Vagina (tissue), 2 donors: ENCODE results near the gene C2CD2.
"Not testable (repeated sequence)": the region's sequence is repeated elsewhere in the genome, so short reads cannot be mapped to it uniquely, and the experiment has no call there.

Experiments used
- POLR2A ChIP-seq, 2 donors: fragments of 450-650 bp; IDR thresholded peaks; one replicate each; pipeline ENCODE4 v1.6.1; 2017; ENCODE audit warnings: antibody characterized with exemption in 2 of 2, mild to moderate bottlenecking in 2 of 2, moderate library complexity in 2 of 2
- TF ChIP-seq, protein P1 (sequence below), 3 experiments: fragments of 450-650 bp in 2 of 3; fragments of 200-600 bp in 1 of 3; sonication (generic) in 1 of 3; IDR thresholded peaks; one replicate each; pipeline ENCODE4 v1.5.1; 2017 to 2019; ENCODE audit warnings: antibody characterized with exemption in 3 of 3, mild to moderate bottlenecking in 2 of 3, moderate library complexity in 2 of 3

DNA sequence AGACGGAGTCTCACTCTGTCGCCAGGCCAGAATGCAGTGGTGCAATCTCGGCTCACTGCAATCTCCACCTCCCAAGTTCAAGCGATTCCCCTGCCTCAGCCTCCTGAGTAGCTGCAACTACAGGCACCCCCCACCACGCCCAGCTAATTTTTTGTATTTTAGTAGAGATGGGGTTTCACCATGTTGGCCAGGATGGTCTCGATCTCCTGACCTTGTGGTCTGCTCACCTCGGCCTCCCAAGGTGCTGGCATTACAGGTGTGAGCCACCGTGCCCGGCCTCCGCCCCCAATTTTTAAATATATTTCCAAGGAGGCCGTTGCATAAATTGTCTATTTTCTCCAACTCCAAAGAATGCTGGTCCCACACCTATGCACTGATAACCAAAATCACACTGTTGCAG, 5.9 kb upstream of the C2CD2 start:
- TF ChIP-seq, protein P1, sequence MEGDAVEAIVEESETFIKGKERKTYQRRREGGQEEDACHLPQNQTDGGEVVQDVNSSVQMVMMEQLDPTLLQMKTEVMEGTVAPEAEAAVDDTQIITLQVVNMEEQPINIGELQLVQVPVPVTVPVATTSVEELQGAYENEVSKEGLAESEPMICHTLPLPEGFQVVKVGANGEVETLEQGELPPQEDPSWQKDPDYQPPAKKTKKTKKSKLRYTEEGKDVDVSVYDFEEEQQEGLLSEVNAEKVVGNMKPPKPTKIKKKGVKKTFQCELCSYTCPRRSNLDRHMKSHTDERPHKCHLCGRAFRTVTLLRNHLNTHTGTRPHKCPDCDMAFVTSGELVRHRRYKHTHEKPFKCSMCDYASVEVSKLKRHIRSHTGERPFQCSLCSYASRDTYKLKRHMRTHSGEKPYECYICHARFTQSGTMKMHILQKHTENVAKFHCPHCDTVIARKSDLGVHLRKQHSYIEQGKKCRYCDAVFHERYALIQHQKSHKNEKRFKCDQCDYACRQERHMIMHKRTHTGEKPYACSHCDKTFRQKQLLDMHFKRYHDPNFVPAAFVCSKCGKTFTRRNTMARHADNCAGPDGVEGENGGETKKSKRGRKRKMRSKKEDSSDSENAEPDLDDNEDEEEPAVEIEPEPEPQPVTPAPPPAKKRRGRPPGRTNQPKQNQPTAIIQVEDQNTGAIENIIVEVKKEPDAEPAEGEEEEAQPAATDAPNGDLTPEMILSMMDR (IDR thresholded peaks at IDR 0.05), result not testable (repeated sequence)
- TF ChIP-seq POLR2A (IDR thresholded peaks at IDR 0.05), result not testable (repeated sequence)
